HG03280 (cell line): ENCODE results near the gene CFAP299.
"Not testable (repeated sequence)": the region's sequence is repeated elsewhere in the genome, so short reads cannot be mapped to it uniquely, and the experiment has no call there.

ENCODE experiments used
- ATAC-seq: cut with Tn5 transposase; IDR thresholded peaks from one replicate; pipeline ENCODE4 v1.9.1; 2021; ENCODE audit warnings: mild to moderate bottlenecking, moderate library complexity; ENCODE audit not compliant: unreplicated experiment

The CFAP299 gene

GRCh38 chr4:80439294-80440061 is 103.9 kb downstream of the CFAP299 start:
- ATAC-seq = not testable (repeated sequence)

GRCh38 chr4:80446248-80446647 is 110.7 kb downstream of the CFAP299 start:
- no peak for ATAC-seq

- no peak for ATAC-seq
These were observed 111.1 kb downstream of the CFAP299 start for GRCh38 chr4:80446664-80447063.

GRCh38 chr4:80447493-80447892 is 112.0 kb downstream of the CFAP299 start:
- ATAC-seq = no peak

GRCh38 chr4:80448056-80448455 is 112.5 kb downstream of the CFAP299 start:
- ATAC-seq = no peak

- ATAC-seq = no peak
These were observed 116.5 kb downstream of the CFAP299 start for GRCh38 chr4:80452055-80452454.

- ATAC-seq = no peak
These were observed 117.2 kb downstream of the CFAP299 start for GRCh38 chr4:80452768-80453167.

- ATAC-seq = no peak
These were observed 118.5 kb downstream of the CFAP299 start for GRCh38 chr4:80454040-80454439.

- no peak for ATAC-seq
These were observed 119.0 kb downstream of the CFAP299 start for GRCh38 chr4:80454556-80454955.

- no peak for ATAC-seq
These were observed 124.5 kb downstream of the CFAP299 start for GRCh38 chr4:80459918-80460473.

- no peak for ATAC-seq
These were observed 125.9 kb downstream of the CFAP299 start for GRCh38 chr4:80461412-80461811.

- ATAC-seq = no peak
These were observed 127.1 kb downstream of the CFAP299 start for GRCh38 chr4:80462621-80463091.

- no peak for ATAC-seq
These were observed 128.0 kb downstream of the CFAP299 start for GRCh38 chr4:80463509-80463908.

- no peak for ATAC-seq
These were observed 129.7 kb downstream of the CFAP299 start for GRCh38 chr4:80465238-80465637.

GRCh38 chr4:80465736-80466135 is 130.2 kb downstream of the CFAP299 start:
- no peak for ATAC-seq

- ATAC-seq = no peak
These were observed 131.1 kb downstream of the CFAP299 start for GRCh38 chr4:80466618-80467017.

GRCh38 chr4:80471756-80472155 is 136.2 kb downstream of the CFAP299 start:
- no peak for ATAC-seq

GRCh38 chr4:80475236-80475635 is 139.7 kb downstream of the CFAP299 start:
- no peak for ATAC-seq

GRCh38 chr4:80475798-80476197 is 140.3 kb downstream of the CFAP299 start:
- no peak for ATAC-seq

GRCh38 chr4:80484712-80485111 is 149.2 kb downstream of the CFAP299 start:
- ATAC-seq = no peak

GRCh38 chr4:80486603-80487002 is 151.1 kb downstream of the CFAP299 start:
- ATAC-seq = no peak

GRCh38 chr4:80489798-80490197 is 154.3 kb downstream of the CFAP299 start:
- ATAC-seq = no peak

- no peak for ATAC-seq
These were observed 157.2 kb downstream of the CFAP299 start for GRCh38 chr4:80492761-80493160.
